ENCODE measurements around the gene PSMD6. TPM values are rescaled to one million over a fixed set of nuclear protein-coding genes. Genes with fewer than 3 reads are reported as not detected.

The PSMD6 gene
- total RNA-seq, 1 experiment from 2014 or later = 62.7 TPM

- no peaks in the 10 kb centered on the region for H3K27me3 Mint-ChIP-seq (ENCODE audit: insufficient read depth, unreplicated experiment)
- no peak overlapping the region for H3K4me3 Mint-ChIP-seq (ENCODE audit: unreplicated experiment)
- no peaks in the 10 kb centered on the region for H3K36me3 Mint-ChIP-seq (ENCODE audit: insufficient read depth, unreplicated experiment)
- no peak for DNase-seq (ENCODE audit: unreplicated experiment)
- no peak overlapping the region for H3K27ac Mint-ChIP-seq (ENCODE audit: low read depth, unreplicated experiment)
- BruUV-seq (replicated peaks) = no TSS peak
- intact Hi-C loops (cut with micrococcal nuclease) = no loop called here
- H3K9me3 Mint-ChIP-seq (ENCODE audit: unreplicated experiment) = no peaks in the 10 kb centered on the region
- no peak for TF ChIP-seq CTCF (IDR thresholded peaks at IDR 0.05; ENCODE audit: unreplicated experiment)
- CTCF ChIA-PET = interaction anchor here (0.9 kb wide), 1 partner anchor 14 kb away, joined by 4 read pairs; no protein-coding TSS in a partner anchor
- POLR2A ChIA-PET = no interaction called here
- H3K4me1 Mint-ChIP-seq (ENCODE audit: insufficient read depth, unreplicated experiment) = peaks cover 11% of the 10 kb centered on the region
These were observed 29.8 kb upstream of the PSMD6 start for GRCh38 chr3:64053117-64053516.

DNA sequence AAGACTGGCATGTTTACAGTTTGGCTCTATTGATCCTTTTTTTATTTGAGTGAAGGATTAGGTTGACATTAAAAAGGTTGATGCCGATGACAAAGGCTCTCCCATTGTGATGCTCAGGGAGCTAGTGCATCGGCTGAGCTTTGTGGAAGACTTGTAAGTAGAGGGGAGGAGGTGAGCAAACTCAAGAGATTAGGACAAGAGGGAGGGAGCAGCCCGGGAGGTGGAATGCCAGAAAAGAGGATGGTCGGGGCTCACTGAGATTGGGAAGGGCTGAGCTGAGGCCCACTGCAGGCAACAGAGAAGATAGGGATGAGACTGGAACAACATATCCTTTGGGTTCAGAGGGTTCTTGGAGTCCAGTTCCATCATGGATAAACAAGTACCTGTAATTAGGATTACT is 26.5 kb upstream of the PSMD6 start:
- H3K4me3 Mint-ChIP-seq (ENCODE audit: unreplicated experiment) = no peak overlapping the region
- H3K27ac Mint-ChIP-seq (ENCODE audit: low read depth, unreplicated experiment) = no peak overlapping the region
- intact Hi-C loops (cut with micrococcal nuclease) = no loop called here
- peaks cover 5% of the 10 kb centered on the region for H3K4me1 Mint-ChIP-seq (ENCODE audit: insufficient read depth, unreplicated experiment)
- POLR2A ChIA-PET = interaction anchor here (0.6 kb wide), 1 partner anchor 1488 kb away, joined by 3 read pairs; no protein-coding TSS in a partner anchor
- no peak for TF ChIP-seq CTCF (IDR thresholded peaks at IDR 0.05; ENCODE audit: unreplicated experiment)
- no peaks in the 10 kb centered on the region for H3K9me3 Mint-ChIP-seq (ENCODE audit: unreplicated experiment)
- no peaks in the 10 kb centered on the region for H3K36me3 Mint-ChIP-seq (ENCODE audit: insufficient read depth, unreplicated experiment)
- no peaks in the 10 kb centered on the region for H3K27me3 Mint-ChIP-seq (ENCODE audit: insufficient read depth, unreplicated experiment)
- CTCF ChIA-PET = interaction anchor here (0.8 to 1.0 kb wide), 3 partner anchors 20 to 434 kb away, joined by 3 to 5 read pairs (median 4); partner anchors contain the start of gene PSMD6
- DNase-seq (ENCODE audit: unreplicated experiment) = no peak
- no TSS peak for BruUV-seq (replicated peaks)

GRCh38 chr3:64049136-64049535 is 25.8 kb upstream of the PSMD6 start:
- POLR2A ChIA-PET = interaction anchor here (0.8 kb wide), 1 partner anchor 10 kb away, joined by 3 read pairs; no protein-coding TSS in a partner anchor
- CTCF ChIA-PET = interaction anchor here (0.8 to 1.0 kb wide), 2 partner anchors 19 to 435 kb away, joined by 4 to 5 read pairs; no protein-coding TSS in a partner anchor
- BruUV-seq (replicated peaks) = no TSS peak
- Mint-ChIP-seq H3K27ac (ENCODE audit: low read depth, unreplicated experiment) (no peak overlapping the region), H3K4me3 (ENCODE audit: unreplicated experiment) (no peak overlapping the region), H3K27me3 (ENCODE audit: insufficient read depth, unreplicated experiment) (no peaks in the 10 kb centered on the region), H3K36me3 (ENCODE audit: insufficient read depth, unreplicated experiment) (no peaks in the 10 kb centered on the region), H3K4me1 (ENCODE audit: insufficient read depth, unreplicated experiment) (peaks cover under 1% of the 10 kb centered on the region), H3K9me3 (ENCODE audit: unreplicated experiment) (no peaks in the 10 kb centered on the region)
- no peak for TF ChIP-seq CTCF (IDR thresholded peaks at IDR 0.05; ENCODE audit: unreplicated experiment)
- DNase-seq (ENCODE audit: unreplicated experiment) = peak; percentile 32
- intact Hi-C loops (cut with micrococcal nuclease) = no loop called here

DNA sequence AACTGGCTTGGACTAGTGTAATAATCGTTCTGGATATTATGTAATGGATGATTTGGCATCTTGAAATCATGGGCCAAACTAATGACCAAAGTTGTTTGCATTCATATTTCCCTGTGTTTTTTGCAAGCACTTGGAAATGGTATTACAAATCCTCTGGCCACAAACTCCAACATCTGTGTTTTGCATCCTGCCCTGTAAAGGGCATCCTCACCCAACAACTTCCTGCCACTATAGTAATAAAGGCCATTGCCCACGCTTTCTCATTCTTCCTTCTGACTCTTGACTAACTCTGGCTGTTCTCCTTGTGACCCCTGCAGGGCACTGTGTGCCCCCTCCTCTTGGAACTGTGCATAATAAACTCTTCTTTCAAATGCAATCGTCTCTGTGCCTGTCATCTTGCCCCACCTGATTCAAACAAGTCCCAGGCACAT is 25.4 kb upstream of the PSMD6 start:
- DNase-seq (ENCODE audit: unreplicated experiment) = no peak
- POLR2A ChIA-PET = interaction anchor here (0.7 to 0.8 kb wide), 2 partner anchors 9 to 12 kb away, joined by 3 read pairs; no protein-coding TSS in a partner anchor
- Mint-ChIP-seq H3K27ac (ENCODE audit: low read depth, unreplicated experiment) (no peak overlapping the region), H3K27me3 (ENCODE audit: insufficient read depth, unreplicated experiment) (no peaks in the 10 kb centered on the region), H3K4me1 (ENCODE audit: insufficient read depth, unreplicated experiment) (no peaks in the 10 kb centered on the region), H3K9me3 (ENCODE audit: unreplicated experiment) (no peaks in the 10 kb centered on the region), H3K4me3 (ENCODE audit: unreplicated experiment) (no peak overlapping the region), H3K36me3 (ENCODE audit: insufficient read depth, unreplicated experiment) (no peaks in the 10 kb centered on the region)
- intact Hi-C loops (cut with micrococcal nuclease) = no loop called here
- CTCF ChIA-PET = no interaction called here
- TF ChIP-seq CTCF (IDR thresholded peaks at IDR 0.05; ENCODE audit: unreplicated experiment) = no peak
- no TSS peak for BruUV-seq (replicated peaks)
